ENCODE data around the gene COLGALT1.
"Not testable (repeated sequence)": the region's sequence is repeated elsewhere in the genome, so short reads cannot be mapped to it uniquely, and the experiment has no call there.

The COLGALT1 gene

DNA sequence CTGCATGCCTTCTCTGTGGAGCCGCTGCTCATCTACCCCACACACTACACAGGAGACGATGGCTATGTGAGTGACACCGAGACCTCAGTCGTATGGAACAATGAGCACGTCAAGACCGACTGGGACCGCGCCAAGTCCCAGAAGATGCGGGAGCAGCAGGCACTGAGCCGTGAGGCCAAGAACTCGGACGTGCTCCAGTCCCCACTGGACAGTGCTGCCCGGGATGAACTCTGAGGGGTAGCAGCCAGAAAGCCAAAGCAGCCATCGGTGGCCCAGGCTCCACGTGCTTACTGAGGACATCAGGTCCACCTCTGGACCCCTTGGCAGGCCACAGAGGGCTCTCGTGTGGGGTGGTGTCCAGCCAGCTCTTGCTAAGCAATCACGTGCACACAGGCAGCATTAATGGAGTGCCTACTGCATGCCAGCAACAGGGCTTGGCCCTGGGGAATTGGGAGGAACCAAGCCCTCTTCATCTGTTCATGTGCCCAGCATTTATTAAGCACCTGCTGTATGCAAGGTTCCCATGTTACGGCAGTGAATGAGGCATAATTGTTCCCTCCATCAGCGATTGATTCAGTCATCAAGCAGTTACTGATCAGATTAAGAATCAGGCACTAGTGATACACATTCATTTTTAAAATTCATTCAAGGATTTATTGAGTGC is 25.9 kb downstream of the COLGALT1 start:
- Histone ChIP-seq H3K23ac (ENCODE audit: low read depth, low read length, poor library complexity) (peak overlapping the region; percentile 57), H2BK12ac (ENCODE audit: low read length) (no peak overlapping the region), H3K18ac (ENCODE audit: low read length) (no peak overlapping the region), H3K9ac (ENCODE audit: low read depth, low read length, poor library complexity) (peak overlapping the region; percentile 12), H3K9me3 (replicated peaks in 1 of 2; ENCODE audit: control insufficient read depth in 2 of 2, insufficient read depth in 1 of 2, low read depth in 1 of 2, low read length in 2 of 2) (peaks cover 0 to 5% of the 10 kb centered on the region in 2 donors), H3K4me3 (ENCODE audit: low read length in 2 of 2) (no peak overlapping the region), H3K4me1 (ENCODE audit: control insufficient read depth in 2 of 2, insufficient read depth in 1 of 2, low read depth in 1 of 2, low read length in 2 of 2) (peaks cover 0 to 7% of the 10 kb centered on the region in 2 donors), H3K27ac (replicated peaks; ENCODE audit: low read length) (no peak overlapping the region), H2AFZ (ENCODE audit: low read length) (no peak overlapping the region), H2BK5ac (ENCODE audit: low read length) (no peak overlapping the region), H2BK120ac (ENCODE audit: low read depth, low read length) (no peak overlapping the region), H3K79me1 (ENCODE audit: low read depth, low read length) (peaks cover 2% of the 10 kb centered on the region), H2AK5ac (ENCODE audit: low read depth, low read length) (no peak overlapping the region), H3K14ac (ENCODE audit: low read length) (no peak overlapping the region), H3K4ac (ENCODE audit: low read length) (no peak overlapping the region), H2BK15ac (ENCODE audit: low read length) (no peak overlapping the region), H3K27me3 (ENCODE audit: control insufficient read depth in 3 of 3, insufficient read depth in 3 of 3, low read depth in 1 of 3, low read length in 3 of 3) (no peaks in the 10 kb centered on the region), H4K8ac (ENCODE audit: low read depth, low read length) (no peak overlapping the region), H4K91ac (ENCODE audit: low read depth, low read length, poor library complexity) (no peak overlapping the region), H3K4me2 (ENCODE audit: insufficient read depth, low read length, poor library complexity, severe bottlenecking) (no peak overlapping the region), H3K36me3 (replicated peaks in 1 of 2; ENCODE audit: control insufficient read depth in 2 of 2, insufficient read depth in 2 of 2, low read length in 2 of 2) (peaks cover 30 to 53% of the 10 kb centered on the region in 2 donors)
- no CpG with 5 or more reads among the region's 19 CpGs for WGBS, 2 donors (ENCODE audit: extremely low coverage in 2 of 2, insufficient read length in 2 of 2, insufficient replicate concordance in 1 of 2)
- DNase-seq (ENCODE audit: low spot score), result no peak

DNA sequence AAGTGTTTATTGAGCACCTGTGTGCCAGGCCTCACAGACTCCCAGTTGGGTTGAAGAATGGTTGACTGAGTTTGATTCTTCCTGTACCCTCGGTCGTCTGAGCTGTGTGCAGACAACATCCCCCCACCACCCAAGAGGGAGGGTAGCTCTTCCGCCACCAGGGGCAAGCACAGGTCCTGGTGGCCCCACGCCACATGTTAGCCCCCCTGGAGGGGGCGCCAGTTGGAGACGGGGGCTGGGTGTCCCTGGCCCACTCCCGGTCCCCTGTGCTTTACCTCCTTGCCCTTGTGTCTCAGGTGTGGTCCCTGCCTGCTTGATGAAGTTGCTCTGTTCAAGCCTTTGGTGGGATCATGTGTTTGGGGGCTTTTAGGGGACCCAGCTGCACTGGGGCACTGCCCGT is 27.2 kb downstream of the COLGALT1 start:
- no peak overlapping the region for H2AK5ac ChIP-seq (ENCODE audit: low read depth, low read length)
- no peak for DNase-seq (ENCODE audit: low spot score)
- H4K91ac ChIP-seq (ENCODE audit: low read depth, low read length, poor library complexity), result no peak overlapping the region
- peaks cover 0 to 5% of the 10 kb centered on the region in 2 donors for H3K4me1 ChIP-seq (ENCODE audit: control insufficient read depth in 2 of 2, insufficient read depth in 1 of 2, low read depth in 1 of 2, low read length in 2 of 2)
- H3K4ac ChIP-seq (ENCODE audit: low read length), result no peak overlapping the region
- no peak overlapping the region for H2AFZ ChIP-seq (ENCODE audit: low read length)
- H3K79me1 ChIP-seq (ENCODE audit: low read depth, low read length), result peaks cover 2% of the 10 kb centered on the region
- H3K4me2 ChIP-seq (ENCODE audit: insufficient read depth, low read length, poor library complexity, severe bottlenecking), result no peak overlapping the region
- no CpG with 5 or more reads among the region's 8 CpGs for WGBS, 2 donors (ENCODE audit: extremely low coverage in 2 of 2, insufficient read length in 2 of 2, insufficient replicate concordance in 1 of 2)
- H3K18ac ChIP-seq (ENCODE audit: low read length), result no peak overlapping the region
- peaks cover 28 to 51% of the 10 kb centered on the region in 2 donors for H3K36me3 ChIP-seq (replicated peaks in 1 of 2; ENCODE audit: control insufficient read depth in 2 of 2, insufficient read depth in 2 of 2, low read length in 2 of 2)
- no peak overlapping the region for H3K27ac ChIP-seq (replicated peaks; ENCODE audit: low read length)
- H2BK15ac ChIP-seq (ENCODE audit: low read length), result no peak overlapping the region
- no peak overlapping the region for H3K23ac ChIP-seq (ENCODE audit: low read depth, low read length, poor library complexity)
- peaks cover 0 to 5% of the 10 kb centered on the region in 2 donors for H3K9me3 ChIP-seq (replicated peaks in 1 of 2; ENCODE audit: control insufficient read depth in 2 of 2, insufficient read depth in 1 of 2, low read depth in 1 of 2, low read length in 2 of 2)
- H3K14ac ChIP-seq (ENCODE audit: low read length), result no peak overlapping the region
- no peaks in the 10 kb centered on the region for H3K27me3 ChIP-seq (ENCODE audit: control insufficient read depth in 3 of 3, insufficient read depth in 3 of 3, low read depth in 1 of 3, low read length in 3 of 3)
- no peak overlapping the region for H3K9ac ChIP-seq (ENCODE audit: low read depth, low read length, poor library complexity)
- no peak overlapping the region for H2BK12ac ChIP-seq (ENCODE audit: low read length)
- H2BK5ac ChIP-seq (ENCODE audit: low read length), result no peak overlapping the region
- H3K4me3 ChIP-seq (ENCODE audit: low read length in 2 of 2), result no peak overlapping the region
- no peak overlapping the region for H2BK120ac ChIP-seq (ENCODE audit: low read depth, low read length)
- H4K8ac ChIP-seq (ENCODE audit: low read depth, low read length), result no peak overlapping the region

DNA sequence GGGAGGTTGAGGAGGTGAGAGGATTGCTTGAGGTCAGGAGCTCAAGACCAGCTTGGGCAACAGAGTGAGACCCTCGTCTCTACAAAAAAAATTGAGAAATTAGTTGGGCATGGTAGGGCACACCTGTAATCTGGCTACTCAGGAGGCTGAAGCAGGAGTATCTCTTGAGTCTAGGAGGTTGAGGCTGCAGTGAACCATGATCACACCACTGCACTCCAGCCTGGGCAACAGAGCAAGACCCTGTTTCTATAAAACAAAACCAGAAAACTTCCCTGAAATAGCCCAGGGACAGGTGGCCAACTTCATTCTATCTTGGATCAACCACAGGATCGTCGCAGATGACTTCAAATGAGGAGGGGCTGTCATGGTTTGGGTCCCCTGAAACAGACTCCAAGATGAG is 28.7 kb downstream of the COLGALT1 start:
- no peak for DNase-seq (ENCODE audit: low spot score)
- H3K36me3 ChIP-seq (replicated peaks in 1 of 2; ENCODE audit: control insufficient read depth in 2 of 2, insufficient read depth in 2 of 2, low read length in 2 of 2), result peaks cover 20 to 37% of the 10 kb centered on the region in 2 donors
- H4K8ac ChIP-seq (ENCODE audit: low read depth, low read length), result no peak overlapping the region
- H2BK5ac ChIP-seq (ENCODE audit: low read length), result no peak overlapping the region
- no CpG with 5 or more reads among the region's 3 CpGs for WGBS, 2 donors (ENCODE audit: extremely low coverage in 2 of 2, insufficient read length in 2 of 2, insufficient replicate concordance in 1 of 2)
- H3K9me3 ChIP-seq (replicated peaks in 1 of 2; ENCODE audit: control insufficient read depth in 2 of 2, insufficient read depth in 1 of 2, low read depth in 1 of 2, low read length in 2 of 2), result peaks cover 0 to 5% of the 10 kb centered on the region in 2 donors
- no peak overlapping the region for H2AK5ac ChIP-seq (ENCODE audit: low read depth, low read length)
- H3K4me2 ChIP-seq (ENCODE audit: insufficient read depth, low read length, poor library complexity, severe bottlenecking), result no peak overlapping the region
- no peak overlapping the region for H2BK15ac ChIP-seq (ENCODE audit: low read length)
- H3K4ac ChIP-seq (ENCODE audit: low read length), result no peak overlapping the region
- H3K79me1 ChIP-seq (ENCODE audit: low read depth, low read length), result peaks cover 2% of the 10 kb centered on the region
- no peak overlapping the region for H3K14ac ChIP-seq (ENCODE audit: low read length)
- no peak overlapping the region for H2BK120ac ChIP-seq (ENCODE audit: low read depth, low read length)
- no peak overlapping the region for H4K91ac ChIP-seq (ENCODE audit: low read depth, low read length, poor library complexity)
- no peak overlapping the region for H3K18ac ChIP-seq (ENCODE audit: low read length)
- no peak overlapping the region for H2BK12ac ChIP-seq (ENCODE audit: low read length)
- H3K9ac ChIP-seq (ENCODE audit: low read depth, low read length, poor library complexity), result no peak overlapping the region
- no peaks in the 10 kb centered on the region for H3K27me3 ChIP-seq (ENCODE audit: control insufficient read depth in 3 of 3, insufficient read depth in 3 of 3, low read depth in 1 of 3, low read length in 3 of 3)
- no peak overlapping the region for H2AFZ ChIP-seq (ENCODE audit: low read length)
- no peak overlapping the region for H3K23ac ChIP-seq (ENCODE audit: low read depth, low read length, poor library complexity)
- no peak overlapping the region for H3K4me3 ChIP-seq (ENCODE audit: low read length in 2 of 2)
- H3K4me1 ChIP-seq (ENCODE audit: control insufficient read depth in 2 of 2, insufficient read depth in 1 of 2, low read depth in 1 of 2, low read length in 2 of 2), result peaks cover 0 to 3% of the 10 kb centered on the region in 2 donors
- H3K27ac ChIP-seq (replicated peaks; ENCODE audit: low read length), result no peak overlapping the region

DNA sequence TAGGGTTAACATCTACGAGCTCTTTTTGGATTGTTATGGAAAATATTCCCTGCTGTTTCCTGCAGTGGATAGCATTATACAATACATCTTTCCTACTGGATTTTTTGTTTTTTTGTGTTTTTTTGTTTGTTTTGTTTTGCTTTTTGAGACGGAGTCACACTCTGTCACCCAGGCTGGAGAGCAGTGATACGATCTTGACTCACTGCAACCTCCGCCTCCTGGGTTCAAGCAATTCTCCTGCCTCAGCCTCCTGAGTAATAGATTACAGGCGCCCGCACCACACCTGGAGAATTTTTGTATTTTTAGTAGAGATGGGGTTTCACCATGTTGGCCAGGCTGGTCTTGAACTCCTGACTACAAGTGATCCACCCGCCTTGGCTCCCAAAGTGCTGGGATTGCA is 29.9 kb downstream of the COLGALT1 start:
- H3K79me1 ChIP-seq (ENCODE audit: low read depth, low read length); H3K23ac ChIP-seq (ENCODE audit: low read depth, low read length, poor library complexity); H3K4me1 ChIP-seq (ENCODE audit: control insufficient read depth in 2 of 2, insufficient read depth in 1 of 2, low read depth in 1 of 2, low read length in 2 of 2); H2BK120ac ChIP-seq (ENCODE audit: low read depth, low read length); H3K18ac ChIP-seq (ENCODE audit: low read length); H2AFZ ChIP-seq (ENCODE audit: low read length); H2BK5ac ChIP-seq (ENCODE audit: low read length); H4K91ac ChIP-seq (ENCODE audit: low read depth, low read length, poor library complexity); H3K14ac ChIP-seq (ENCODE audit: low read length); H3K9me3 ChIP-seq (replicated peaks in 1 of 2; ENCODE audit: control insufficient read depth in 2 of 2, insufficient read depth in 1 of 2, low read depth in 1 of 2, low read length in 2 of 2); H3K9ac ChIP-seq (ENCODE audit: low read depth, low read length, poor library complexity); H2AK5ac ChIP-seq (ENCODE audit: low read depth, low read length); H3K4me2 ChIP-seq (ENCODE audit: insufficient read depth, low read length, poor library complexity, severe bottlenecking); H3K4me3 ChIP-seq (ENCODE audit: low read length in 2 of 2); H4K8ac ChIP-seq (ENCODE audit: low read depth, low read length); H2BK12ac ChIP-seq (ENCODE audit: low read length); H3K4ac ChIP-seq (ENCODE audit: low read length); H3K27ac ChIP-seq (replicated peaks; ENCODE audit: low read length); DNase-seq (ENCODE audit: low spot score); H2BK15ac ChIP-seq (ENCODE audit: low read length); H3K27me3 ChIP-seq (ENCODE audit: control insufficient read depth in 3 of 3, insufficient read depth in 3 of 3, low read depth in 1 of 3, low read length in 3 of 3): not testable (repeated sequence)
- peaks cover 16 to 25% of the 10 kb centered on the region in 2 donors for H3K36me3 ChIP-seq (replicated peaks in 1 of 2; ENCODE audit: control insufficient read depth in 2 of 2, insufficient read depth in 2 of 2, low read length in 2 of 2)
- WGBS, 2 donors (ENCODE audit: extremely low coverage in 2 of 2, insufficient read length in 2 of 2, insufficient replicate concordance in 1 of 2), result no CpG with 5 or more reads among the region's 7 CpGs

All from neuronal stem cell (in vitro differentiated cells).